ENCODE measurements around the gene NT5DC3.

The NT5DC3 gene

DNA sequence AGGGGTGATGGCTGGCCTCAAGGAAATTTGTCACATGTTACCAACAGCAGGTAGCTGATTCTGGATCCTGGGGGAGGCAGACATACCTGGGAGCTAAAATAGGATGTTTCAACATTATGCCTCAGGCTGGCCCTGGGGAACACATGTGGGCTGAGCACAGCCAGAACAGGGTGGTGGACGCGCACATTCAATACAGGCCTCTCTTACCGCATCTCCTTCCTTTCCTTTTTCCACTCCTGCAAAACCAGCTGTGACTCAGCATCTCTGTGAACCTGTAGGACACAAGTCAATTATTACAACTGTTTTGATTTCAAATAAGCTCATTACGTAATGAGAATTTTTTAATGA lies 61.0 kb downstream of the NT5DC3 start:
- DNase-seq, result no peak

DNA sequence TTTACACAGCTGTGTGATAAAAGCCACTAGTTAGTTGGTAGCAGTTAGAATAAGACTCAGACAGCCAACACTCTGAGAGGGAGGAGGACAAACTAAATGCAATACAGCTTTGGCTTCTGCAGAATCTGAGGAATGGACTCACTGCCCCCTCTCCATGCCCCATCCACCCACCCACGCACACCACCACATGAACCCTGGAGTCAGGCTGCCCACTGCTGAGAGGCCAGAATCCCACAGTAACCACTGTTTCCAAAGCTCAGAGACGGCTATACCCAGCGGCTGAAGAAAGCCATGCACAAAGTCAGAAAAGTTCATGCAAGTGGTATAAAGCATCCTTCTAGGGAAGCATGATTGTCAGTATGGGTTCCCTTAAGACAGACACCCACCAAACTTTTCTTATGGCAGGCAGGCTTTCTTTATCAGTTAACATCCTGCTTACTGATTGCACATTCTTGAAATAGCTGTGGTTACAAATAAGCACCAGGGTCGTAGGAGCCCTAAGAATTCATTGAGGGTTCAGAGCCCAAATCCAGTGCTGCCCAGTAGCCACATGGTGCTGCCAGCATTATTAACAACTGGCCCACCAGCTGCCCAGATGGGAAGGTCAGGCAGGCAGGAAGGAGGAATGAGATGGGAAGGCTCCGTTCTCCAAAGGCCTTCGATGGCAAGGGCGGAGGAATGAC lies 61.5 kb downstream of the NT5DC3 start:
- DNase-seq, result no peak

DNA sequence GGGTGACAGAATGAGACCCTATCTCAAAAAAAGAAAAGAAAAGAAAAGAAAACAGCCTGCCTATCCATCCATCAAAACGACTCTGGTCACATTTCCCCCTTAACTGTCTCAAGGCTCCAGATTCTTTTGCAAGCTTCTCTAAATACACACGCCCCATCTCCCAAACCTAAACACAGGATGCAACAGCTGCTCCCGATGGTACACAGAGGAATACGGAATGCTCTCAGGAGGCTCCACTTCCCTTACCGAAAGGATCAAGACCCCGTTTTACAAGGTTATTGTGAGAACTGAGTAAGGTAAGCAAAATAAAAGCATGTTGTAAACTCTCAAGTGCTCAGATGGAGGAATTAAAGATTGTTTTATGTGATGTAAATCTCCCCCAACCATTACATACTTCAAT lies 62.3 kb downstream of the NT5DC3 start:
- DNase-seq, result no peak

DNA sequence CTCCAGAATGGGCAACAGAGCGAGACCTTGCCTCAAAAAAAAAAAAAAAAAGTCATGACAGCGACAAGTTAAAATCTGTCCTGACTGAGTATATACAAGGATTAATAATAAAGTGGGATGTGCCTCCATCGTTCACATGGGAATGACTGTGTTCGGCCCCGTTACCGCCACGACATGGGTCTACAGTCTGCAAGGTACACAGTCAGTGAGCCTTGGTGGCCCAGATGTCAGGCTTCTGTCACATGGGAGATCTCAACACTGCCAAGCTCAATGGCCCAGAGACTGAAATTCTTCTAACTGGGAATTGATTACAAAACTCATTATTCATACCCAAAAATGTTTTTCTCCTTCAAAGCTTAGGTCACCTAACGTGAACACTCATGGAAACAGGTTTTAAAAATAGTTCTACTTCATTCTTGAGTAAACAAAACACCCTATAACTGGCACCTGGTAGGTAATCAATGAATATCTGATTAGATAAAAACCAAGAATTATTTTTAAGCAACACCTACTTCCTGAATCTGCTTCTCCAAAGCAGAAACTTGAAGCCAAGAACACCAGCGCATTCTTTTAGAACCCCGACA lies 66.0 kb downstream of the NT5DC3 start:
- DNase-seq, result no peak

DNA sequence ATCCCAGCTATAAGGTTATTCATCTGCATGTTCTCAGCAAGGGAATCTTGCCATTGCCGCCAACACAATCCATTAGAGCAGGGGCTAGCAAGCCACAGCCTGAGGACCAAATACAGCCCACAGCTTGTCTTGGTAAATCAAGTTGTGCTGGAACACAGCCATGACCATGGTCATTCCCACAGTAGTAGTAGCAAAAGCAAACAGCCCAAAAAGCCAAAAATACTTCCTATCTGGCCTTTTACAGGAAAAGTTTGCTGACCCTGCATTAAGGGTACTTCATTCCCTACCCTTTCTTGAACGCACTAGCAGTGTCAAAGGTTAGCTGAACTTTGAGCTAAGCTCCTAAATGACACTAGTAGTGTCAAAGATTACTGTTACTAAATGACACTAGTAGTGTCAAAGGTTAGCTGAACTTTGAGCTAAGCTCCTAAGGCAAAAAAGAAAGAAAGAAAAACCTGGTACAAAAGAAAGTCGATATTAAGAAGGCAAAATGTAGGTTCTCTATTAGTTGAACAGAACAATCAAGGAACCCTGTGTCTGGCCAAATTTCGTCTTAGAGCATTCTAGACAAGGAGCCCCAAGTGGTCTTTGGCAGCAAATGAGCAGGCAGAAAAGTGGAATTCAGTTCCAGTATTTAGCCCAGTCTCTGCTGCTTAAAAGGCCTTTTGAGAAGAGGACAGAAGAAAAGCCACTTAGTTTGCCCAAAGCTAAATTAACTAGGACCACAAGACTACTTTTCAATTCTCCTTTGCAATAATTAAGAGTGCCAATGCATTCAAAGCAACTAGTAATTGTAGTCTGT lies 67.7 kb downstream of the NT5DC3 start:
- no peak for DNase-seq

DNA sequence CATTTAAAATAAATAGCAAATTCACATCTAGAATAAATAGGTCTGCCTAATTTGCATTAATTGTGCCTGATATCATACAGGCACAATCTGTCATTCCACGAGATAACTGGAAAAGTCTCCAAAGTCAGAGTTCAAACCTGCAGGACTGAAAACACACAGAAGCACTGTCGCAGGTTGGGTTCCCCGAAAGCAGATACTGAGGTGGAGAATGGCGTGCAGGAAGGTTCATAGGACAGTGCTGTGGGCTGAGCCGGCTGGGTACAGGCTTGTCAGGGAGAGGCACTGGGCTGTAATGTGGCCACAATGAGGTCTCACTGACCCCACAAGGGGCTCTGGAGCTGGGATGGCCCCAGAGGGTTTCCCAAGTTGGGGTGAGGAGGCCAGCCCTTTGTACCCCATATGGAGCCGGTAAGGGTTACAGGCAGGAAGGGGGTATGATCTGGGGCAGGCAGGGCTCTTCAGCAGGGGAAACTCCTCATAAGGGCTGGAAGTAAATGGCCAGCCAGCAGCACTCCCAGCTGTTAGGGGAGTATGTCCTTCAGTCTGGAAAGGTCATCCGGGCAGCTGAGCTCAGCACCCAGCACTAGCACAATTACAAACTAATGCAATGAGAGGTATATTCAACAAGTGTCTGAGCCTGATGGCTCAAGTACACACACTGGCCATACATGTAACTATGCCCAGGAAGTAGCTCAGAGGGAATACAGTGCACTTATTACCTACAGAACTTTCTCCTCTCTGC lies 68.5 kb downstream of the NT5DC3 start:
- DNase-seq, result no peak

DNA sequence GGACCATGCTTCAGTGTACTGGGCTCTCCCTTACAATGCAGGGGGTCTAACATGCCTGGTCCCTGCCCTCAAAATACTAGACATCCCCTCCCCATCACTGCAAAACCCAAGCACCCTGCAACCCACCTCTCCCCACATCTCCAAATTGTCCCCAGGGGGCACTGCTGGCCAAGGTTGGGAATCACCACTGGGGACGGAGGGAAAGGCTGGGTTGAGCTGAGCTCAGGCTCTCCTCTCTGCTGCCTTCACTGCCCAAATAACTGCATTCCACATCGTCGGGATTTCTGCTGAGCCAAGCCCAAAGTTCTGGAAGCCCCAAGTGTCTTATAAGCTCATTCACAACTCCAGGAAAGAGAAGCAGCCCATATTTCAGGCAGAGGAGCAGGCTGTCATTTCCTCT lies 69.6 kb downstream of the NT5DC3 start:
- DNase-seq, result peak; percentile 25 to 46

DNA sequence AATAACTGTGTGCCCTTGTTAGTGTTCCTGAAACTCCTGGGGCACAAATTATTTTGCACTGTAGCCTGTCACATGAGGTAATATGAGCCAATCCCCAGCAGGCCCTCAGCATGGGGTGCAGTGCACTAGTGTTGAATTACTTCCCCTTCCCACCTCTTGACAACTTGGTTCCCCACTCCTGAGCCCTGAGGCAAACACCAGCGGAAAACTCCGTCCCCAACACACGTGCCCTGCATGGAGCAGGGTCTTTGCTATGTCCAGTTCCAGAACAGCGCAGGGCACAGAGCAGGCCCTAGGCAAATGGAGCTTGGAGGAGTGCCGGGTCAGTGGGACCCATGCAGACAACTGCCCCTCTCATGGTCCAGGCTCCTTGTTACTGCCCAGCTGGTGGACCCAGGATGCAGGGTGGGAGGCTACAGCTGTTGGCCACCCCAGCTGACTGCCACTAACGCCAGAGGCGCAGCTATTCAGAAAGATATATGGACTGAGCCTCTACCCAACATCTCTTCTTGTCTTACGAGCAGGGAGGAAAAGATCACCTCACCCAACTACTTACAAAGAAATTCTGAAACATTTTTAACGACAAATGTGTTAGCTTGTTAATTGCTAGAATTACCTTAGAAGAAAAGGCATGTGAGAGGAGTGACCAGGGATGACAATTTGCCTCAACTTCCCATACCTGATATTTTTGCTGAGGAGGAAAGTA lies 71.6 kb downstream of the NT5DC3 start:
- DNase-seq, result no peak

DNA sequence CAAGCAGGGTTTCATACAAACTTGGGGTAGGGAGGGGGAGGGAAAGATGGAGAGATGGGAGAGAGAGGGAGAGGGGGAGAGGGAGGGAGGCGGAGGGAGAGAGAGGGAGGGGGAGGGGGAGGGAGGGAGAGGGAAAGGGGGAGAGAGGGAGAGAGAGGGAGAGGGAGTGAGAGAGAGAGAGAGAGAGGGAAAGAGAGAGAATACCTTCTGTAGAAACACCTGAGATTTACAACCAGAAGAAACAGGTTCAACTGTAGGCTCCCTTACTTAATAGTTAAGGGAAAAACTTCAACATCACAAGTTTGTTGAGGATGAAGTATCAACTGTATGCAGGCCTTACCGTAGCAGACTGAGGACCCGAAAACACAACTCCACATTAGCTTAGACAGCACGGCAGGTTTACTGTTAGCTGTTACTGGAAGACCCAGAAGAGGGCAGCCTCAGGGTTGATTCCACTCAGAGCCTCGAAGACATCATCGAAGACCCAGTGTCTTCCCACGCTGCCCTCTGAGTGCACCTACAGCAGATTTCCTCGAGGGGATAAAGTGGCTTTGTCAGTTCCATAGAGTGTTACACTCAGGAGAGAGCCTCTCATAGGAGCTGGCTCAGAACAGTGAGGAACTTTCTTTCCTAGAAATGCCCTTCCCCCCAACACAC lies 72.4 kb downstream of the NT5DC3 start:
- peak in 1 of 2 experiments; percentile 44 for DNase-seq

DNA sequence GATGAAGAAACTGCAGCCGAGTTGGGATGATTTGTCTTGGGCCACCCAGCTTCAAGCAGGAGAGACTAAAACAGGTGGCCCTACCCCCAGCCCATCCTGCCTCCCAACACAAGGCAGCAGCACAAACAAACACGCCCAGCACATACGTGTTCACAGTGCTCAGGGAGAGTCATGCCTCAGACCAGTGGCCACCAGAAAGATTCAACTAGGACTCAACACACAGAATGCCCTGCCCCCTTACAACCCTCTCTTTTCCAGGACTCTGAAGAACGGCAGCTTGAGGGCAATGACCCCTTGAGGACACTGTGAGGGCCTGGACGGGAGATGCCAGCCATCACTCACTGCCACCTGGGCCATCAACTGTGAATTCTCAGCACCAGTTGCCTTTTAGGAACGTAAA lies 75.0 kb downstream of the NT5DC3 start:
- DNase-seq, result no peak

DNA sequence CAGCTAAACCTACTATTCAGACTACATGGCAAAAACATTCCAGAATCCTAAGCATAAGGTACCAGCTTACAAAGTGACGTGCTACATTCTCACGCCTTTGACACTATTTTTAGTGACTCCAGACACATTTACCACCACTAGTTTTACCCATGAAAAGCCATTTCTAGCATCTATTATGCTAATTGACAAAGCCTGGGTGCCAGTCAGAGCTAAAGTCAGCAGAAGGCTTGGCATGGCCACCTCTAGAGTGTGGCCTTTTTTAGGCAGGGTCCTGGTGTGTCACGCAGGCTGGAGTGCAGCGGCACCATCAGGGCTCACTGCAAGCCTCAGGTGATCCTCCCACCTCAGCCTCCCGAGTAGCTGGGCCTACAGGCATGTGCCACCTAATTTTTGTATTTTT lies 75.7 kb downstream of the NT5DC3 start:
- DNase-seq, result no peak

DNA sequence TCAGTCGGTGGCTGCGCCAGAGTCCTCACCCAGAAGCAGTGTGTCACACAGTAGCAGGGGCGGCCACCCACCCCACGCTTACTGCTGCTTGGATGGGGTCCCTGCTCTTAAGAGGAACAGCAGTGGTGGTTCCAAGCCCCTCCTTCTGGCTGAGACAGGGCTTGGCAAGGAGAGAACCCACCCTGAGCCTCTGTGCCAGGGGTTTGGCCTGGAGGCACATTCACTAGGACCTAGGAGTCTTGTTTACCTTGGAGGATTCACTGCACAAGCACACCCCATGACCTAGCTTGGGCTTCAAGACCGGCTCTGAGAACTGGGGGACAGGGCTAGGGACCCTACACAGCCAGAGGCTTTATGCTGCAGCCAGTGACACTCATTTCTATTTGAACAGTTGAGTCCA lies 78.6 kb downstream of the NT5DC3 start:
- DNase-seq, result no peak

DNA sequence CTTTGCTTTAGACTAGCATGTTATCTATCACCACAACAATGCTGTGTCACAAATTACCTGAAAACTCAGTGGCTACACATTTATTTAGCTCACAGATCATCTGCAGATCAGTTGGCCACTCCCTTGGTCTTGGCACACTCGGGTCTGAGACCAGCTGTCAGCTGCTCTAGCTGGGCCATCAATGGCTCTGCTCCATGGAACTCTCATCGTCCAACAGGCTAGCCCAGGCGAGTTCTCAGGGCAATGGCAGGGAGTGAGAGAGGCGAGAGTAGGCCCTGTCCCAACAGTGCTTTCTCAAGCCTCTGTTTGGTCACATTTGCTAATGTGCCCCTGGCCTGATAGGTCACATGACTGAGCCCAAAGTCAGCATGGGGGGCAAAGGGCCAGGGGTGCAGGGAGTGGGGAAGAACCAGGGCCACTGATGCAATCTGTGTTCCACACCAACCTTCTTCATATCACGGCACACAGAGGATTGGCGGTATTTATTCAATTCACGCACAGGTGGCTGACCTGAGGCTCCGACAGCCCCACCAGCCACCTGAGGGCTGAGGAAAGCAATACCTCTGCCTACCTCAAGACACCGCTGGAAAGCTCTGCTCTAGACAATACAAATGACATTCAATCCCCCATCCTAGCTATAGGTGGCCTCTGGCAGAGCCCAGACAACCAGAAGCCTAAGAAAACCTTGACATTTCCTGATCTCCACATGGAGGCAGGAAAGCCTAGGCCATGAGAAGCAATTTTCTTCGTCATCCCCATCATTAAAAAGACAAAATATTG lies 82.5 kb downstream of the NT5DC3 start:
- no peak for DNase-seq

DNA sequence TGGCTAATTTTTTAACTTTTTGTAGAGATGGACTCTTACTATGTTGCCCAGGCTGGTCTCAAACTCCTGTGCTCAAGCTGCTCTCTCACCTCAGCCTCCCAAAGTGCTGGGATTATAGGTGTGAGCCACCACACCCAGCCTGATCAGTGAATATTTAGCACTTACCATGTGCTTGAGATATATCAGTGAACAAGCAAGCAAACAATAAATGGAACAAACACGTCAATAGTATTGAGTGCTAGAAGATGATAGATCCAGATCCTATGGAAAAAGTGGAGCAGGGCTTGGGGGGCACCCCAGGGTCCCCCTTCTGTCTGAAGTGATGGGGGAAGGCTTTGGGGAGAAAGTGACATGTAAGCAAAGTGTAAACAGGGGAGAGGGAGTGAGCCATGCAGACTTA lies 83.8 kb downstream of the NT5DC3 start:
- no peak for DNase-seq

DNA sequence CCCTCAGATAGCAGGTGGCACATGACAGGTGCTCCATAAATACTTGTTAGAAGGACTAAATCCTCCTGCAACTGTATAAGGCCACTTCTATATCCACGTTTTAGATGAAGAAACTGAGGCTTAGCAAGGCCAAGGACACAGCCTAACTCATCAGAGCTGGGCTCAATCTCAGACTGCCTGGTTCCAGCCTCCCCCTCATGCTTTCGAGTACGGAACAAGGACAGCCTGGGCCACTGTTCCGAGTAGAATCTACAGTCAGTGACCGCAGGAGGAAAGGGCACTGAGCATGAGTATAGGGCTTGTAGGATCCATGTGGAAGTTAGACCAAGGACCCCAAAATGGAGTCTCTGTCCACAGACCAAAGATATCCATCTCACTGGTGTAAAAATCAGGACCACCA lies 84.6 kb downstream of the NT5DC3 start:
- DNase-seq, result no peak

DNA sequence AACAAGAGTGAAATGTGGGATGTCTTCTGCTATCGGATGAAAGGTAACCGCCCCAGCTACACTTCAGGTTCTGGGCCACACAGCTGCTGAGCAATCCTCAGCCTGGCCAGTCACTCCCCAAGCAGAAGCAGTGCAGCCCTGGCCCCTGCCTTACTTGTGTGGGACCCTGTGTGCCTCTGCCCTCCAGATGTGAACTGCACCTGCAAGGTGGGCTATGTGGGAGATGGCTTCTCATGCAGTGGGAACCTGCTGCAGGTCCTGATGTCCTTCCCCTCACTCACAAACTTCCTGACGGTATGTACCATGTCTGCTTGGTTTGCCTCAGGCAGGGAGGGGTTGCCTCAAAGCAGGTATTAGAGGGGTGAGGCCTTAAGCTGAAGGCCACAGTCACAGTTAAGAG lies 85.6 kb downstream of the NT5DC3 start:
- DNase-seq, result no peak

DNA sequence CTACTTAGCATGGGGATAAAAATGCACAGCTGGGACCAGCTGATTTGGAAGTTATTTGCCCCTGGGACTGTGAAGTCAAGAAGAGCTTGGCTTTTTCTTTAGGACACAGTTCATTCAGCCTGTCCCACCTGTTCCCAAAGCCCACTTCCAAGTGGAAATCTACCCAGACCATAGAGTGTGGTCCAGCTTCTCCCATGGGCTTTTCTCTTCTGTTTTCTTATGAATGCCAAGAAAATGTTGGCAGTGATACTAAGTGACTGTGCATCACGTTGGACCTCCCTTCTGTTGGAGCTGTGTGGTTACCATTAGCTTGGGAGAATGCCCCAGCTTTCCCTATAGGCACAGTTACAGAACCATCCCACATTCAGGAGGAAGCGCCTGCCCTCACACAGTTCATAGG lies 89.4 kb downstream of the NT5DC3 start:
- no peak for DNase-seq

DNA sequence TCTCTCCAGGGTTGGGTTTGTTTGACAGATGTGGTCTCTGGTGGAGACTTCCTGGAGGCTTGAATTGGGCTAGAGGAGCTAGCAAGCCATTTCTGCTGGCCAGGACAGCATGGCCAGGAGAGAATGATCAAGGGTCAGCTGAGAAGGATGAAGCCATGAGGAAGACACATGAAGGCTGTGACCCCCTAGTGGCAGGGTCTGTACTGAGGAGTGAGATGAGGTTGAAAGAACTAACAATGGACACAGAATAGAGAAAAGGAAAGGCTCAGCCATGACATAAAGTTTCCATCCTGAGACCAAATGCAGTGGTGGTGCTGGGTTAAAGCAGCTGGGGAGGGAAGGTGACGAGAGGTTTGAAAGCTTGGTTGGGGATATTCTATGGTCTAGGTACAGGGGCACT lies 89.9 kb downstream of the NT5DC3 start:
- no peak for DNase-seq

DNA sequence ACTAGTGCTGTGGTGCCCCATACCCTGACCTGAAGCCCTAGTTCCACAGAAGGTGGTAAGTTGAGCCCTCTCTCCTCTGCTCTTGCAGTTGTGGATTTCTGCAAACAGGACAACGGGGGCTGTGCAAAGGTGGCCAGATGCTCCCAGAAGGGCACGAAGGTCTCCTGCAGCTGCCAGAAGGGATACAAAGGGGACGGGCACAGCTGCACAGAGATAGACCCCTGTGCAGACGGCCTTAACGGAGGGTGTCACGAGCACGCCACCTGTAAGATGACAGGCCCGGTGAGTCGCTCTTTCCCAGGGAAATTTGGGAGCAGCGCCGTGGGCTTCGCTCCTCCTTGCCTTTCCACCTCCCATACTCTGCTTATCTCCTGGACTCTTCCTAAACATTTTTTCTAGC lies 92.2 kb downstream of the NT5DC3 start:
- DNase-seq, result no peak

DNA sequence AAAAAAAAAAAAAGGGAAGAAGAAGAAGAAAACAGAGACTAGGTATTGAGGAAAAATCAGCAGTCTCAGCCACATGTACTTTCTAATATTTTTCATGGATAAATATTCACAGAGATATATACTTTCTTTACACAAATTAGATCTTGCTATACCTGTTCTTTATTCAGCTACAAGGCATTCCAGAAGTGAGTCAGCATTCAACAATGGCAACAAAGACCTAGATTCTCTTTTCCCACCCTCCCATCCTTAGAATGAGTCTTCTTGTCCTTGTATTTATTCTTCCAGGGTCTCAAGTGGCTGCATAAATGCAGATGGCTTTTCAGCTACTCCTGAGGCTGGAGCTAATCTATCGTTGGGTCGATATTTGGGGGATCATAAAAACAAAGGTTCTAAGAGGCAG lies 93.0 kb downstream of the NT5DC3 start:
- DNase-seq, result no peak

DNA sequence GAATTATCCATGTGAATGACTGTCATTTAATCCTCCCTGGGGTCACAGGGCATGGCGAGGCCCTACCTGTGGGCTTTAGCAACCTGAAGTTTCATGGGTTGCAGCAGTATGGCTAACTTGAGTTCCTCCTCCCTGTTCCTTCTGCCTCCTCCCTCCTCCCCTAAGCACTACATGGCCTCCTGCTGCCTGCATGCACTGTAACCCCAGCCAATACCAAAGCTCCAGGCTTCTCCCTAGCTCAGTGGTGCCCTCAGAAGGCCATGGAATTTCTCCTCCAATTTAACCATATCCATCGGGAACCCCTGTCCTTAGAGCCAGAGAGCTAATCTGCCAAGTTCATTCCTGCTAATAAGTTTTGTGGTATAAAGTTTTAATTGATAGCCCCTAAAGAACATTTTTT lies 95.1 kb downstream of the NT5DC3 start:
- DNase-seq, result peak; percentile 8 to 55

DNA sequence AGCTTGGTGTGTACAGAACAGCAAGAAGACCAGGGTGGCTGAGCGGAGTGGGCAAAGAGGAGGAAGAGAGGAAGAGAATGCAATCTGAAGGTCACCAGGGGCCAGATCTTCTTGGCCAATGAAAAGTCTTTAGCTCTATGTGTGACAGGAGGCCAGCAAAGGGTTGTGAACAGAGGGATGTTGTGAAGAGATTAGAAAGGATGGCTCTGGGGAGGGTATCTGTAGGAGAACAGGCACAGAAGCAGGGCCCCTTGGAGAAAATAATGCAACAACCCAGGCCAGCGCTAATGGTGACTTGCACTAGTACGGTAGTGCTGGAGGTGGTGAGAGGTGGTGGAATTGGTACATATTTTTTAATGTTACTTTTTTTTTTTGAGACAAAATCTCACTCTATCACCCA lies 97.2 kb downstream of the NT5DC3 start:
- no peak for DNase-seq
